Measurements from ENCODE around the gene FCN2.

- no peak for TF ChIP-seq CTCF (IDR thresholded peaks at IDR 0.05)
- no peak for TF ChIP-seq ZFX (IDR thresholded peaks at IDR 0.05; ENCODE audit: borderline replicate concordance)
These were observed 11.6 kb downstream of the FCN2 start for GRCh38 chr9:134892221-134892620.
